HepG2 (cell line): ENCODE results near the gene ARHGEF40. TPM values are rescaled to one million over a fixed set of nuclear protein-coding genes. Genes with fewer than 3 reads are reported as not detected.
A peak's percentile ranks its signal among the peaks of the same experiment; 100 is the strongest.

Experiments
- ARID5B ChIP-seq: IDR thresholded peaks from 2 replicates; pipeline ENCODE4 v1.4.0; 2020; ENCODE audit warnings: mild to moderate bottlenecking, missing genetic modification reagents
- DPF2 ChIP-seq: sonication (generic); formaldehyde crosslinking; IDR thresholded peaks from 2 replicates; pipeline ENCODE4 v1.4.0; 2020; ENCODE audit warnings: mild to moderate bottlenecking, low read depth, missing genetic modification reagents, borderline replicate concordance
- JUN ChIP-seq: sonication (generic); formaldehyde crosslinking; IDR thresholded peaks from 2 replicates; pipeline ENCODE4 v1.4.0; 2020; ENCODE audit warnings: mild to moderate bottlenecking, missing genetic modification reagents
- KDM3A ChIP-seq: IDR thresholded peaks from 2 replicates; pipeline ENCODE4 v1.6.1; 2018; ENCODE audit warnings: low read depth, missing compliant biosample characterization
- KLF13 ChIP-seq: sonication (generic); formaldehyde crosslinking; IDR thresholded peaks from 2 replicates; pipeline ENCODE4 v1.4.0; 2020; ENCODE audit warnings: mild to moderate bottlenecking, missing genetic modification reagents
- NFKBIZ ChIP-seq: IDR thresholded peaks from 2 replicates; pipeline ENCODE4 v1.6.1; 2018; ENCODE audit warnings: missing genetic modification reagents, missing compliant biosample characterization
- REST ChIP-seq, 2 experiments: IDR thresholded peaks; 2 replicates each; pipeline ENCODE4 v1.6.1; 2011 to 2012; ENCODE audit warnings: low read length in 2 of 2, borderline replicate concordance in 1 of 2, low read depth in 1 of 2, mild to moderate bottlenecking in 1 of 2, moderate library complexity in 1 of 2
- SCMH1 ChIP-seq: sonication (generic); formaldehyde crosslinking; IDR thresholded peaks from 2 replicates; pipeline ENCODE4 v1.9.0; 2021; ENCODE audit warnings: missing genetic modification reagents, mild to moderate bottlenecking, borderline replicate concordance
- SMAD1 ChIP-seq: sonication (generic); formaldehyde crosslinking; IDR thresholded peaks from 2 replicates; pipeline ENCODE4 v1.4.0; 2020; ENCODE audit warnings: missing genetic modification reagents, low read depth, mild to moderate bottlenecking, borderline replicate concordance
- ZBTB39 ChIP-seq: sonication (generic); formaldehyde crosslinking; IDR thresholded peaks from 2 replicates; pipeline ENCODE4 v1.5.0; 2020; ENCODE audit warnings: missing genetic modification reagents
- ZNF121 ChIP-seq: sonication (generic); formaldehyde crosslinking; IDR thresholded peaks from 2 replicates; pipeline ENCODE4 v1.5.0; 2020; ENCODE audit warnings: mild to moderate bottlenecking, missing genetic modification reagents
- ZNF30 ChIP-seq: sonication (generic); formaldehyde crosslinking; IDR thresholded peaks from 2 replicates; pipeline ENCODE4 v1.5.0; 2020; ENCODE audit warnings: mild to moderate bottlenecking, missing genetic modification reagents
- ZNF597 ChIP-seq: sonication (generic); formaldehyde crosslinking; IDR thresholded peaks from 2 replicates; pipeline ENCODE4 v1.5.0; 2020; ENCODE audit warnings: missing genetic modification reagents
- ZNF770 ChIP-seq: sonication (generic); formaldehyde crosslinking; IDR thresholded peaks from 2 replicates; pipeline ENCODE4 v1.5.0; 2020; ENCODE audit warnings: mild to moderate bottlenecking, missing genetic modification reagents
- polyA plus RNA-seq, 8 experiments: library from polyadenylated mRNA; depleted of rRNA in 3 of 8; stranded (reverse) in 7 of 8; unstranded in 1 of 8; fragments of >200 nt; fragmentation: Illumina TruSeq in 4 of 8; extraction: Trizol in 4 of 8; gene quantifications; 2 replicates each; pipeline versions ENCODE4 v1.2.1 to v1.2.3, GENCODE V29; 2011 to 2016; ENCODE audit warnings: low read depth in 4 of 8, missing spikeins in 1 of 8, mixed read lengths in 1 of 8; ENCODE audit not compliant: insufficient read depth in 1 of 8
- total RNA-seq, 5 experiments: library from RNA; depleted of rRNA; stranded (reverse); fragments of >200 nt; fragmentation: Illumina TruSeq; extraction: Trizol; gene quantifications; 2 replicates each; pipeline ENCODE4 v1.2.3, GENCODE V29; 2016; ENCODE audit warnings: low read depth in 1 of 5

The ARHGEF40 gene
- total and polyA plus RNA-seq, 2 of the 13 experiments (the other 11 are each of a cell fraction or from before 2014, with no cell fraction given) = 28.1 to 78.1 TPM

- TF ChIP-seq ARID5B (CRISPR knock-in tag) = peak; percentile 5; the same call in 1 of the 2 replicates
- TF ChIP-seq KDM3A (CRISPR knock-in tag) = no peak
- peak; percentile 78; the same call in 1 of the 2 replicates for TF ChIP-seq SMAD1 (CRISPR knock-in tag)
- TF ChIP-seq JUN (CRISPR knock-in tag) = no peak
- TF ChIP-seq NFKBIZ (CRISPR knock-in tag) = no peak
- TF ChIP-seq ZNF597 (CRISPR knock-in tag) = no peak
- TF ChIP-seq KLF13 (CRISPR knock-in tag) = peak; percentile 79; the same call in 1 of the 2 replicates
- TF ChIP-seq REST (IDR thresholded peaks at IDR 0.05; ENCODE audit: borderline replicate concordance in 1 of 2, low read depth in 1 of 2, low read length in 2 of 2) = no peak
- TF ChIP-seq ZBTB39 (CRISPR knock-in tag) = no peak
- TF ChIP-seq SCMH1 (CRISPR knock-in tag) = no peak
- no peak for TF ChIP-seq ZNF30
- no peak for TF ChIP-seq ZNF121
- peak; percentile 89; the same call in 1 of the 2 replicates for TF ChIP-seq ZNF770
- TF ChIP-seq DPF2 (CRISPR knock-in tag) = no peak
Measured at GRCh38 chr14:21068521-21069387, 1.4 kb upstream of the ARHGEF40 start (continued).
